ENCODE measurements around the gene ARRDC4.

The ARRDC4 gene

DNA sequence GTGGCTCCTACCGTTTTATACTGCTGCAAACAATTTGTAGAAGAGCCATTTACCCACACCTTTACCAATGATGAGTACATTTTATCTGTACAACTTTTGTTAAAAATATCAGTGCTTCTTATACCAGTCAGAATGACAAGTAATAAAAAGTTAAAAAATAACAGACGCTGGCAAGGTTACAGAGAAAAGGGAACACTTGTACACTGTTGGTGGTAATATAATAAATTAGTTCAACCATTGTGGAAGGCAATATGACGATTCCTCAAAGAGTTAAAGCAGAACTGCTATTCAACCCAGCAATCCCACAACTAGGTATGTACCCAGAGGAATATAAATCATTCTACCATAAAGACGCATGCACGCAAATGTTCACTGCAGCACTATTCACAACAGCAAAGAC, 51.9 kb downstream of the ARRDC4 start:
- Histone ChIP-seq H3K36me3 (replicated peaks; ENCODE audit: insufficient read depth, low read length) (no peaks in the 10 kb centered on the region), H3K79me2 (ENCODE audit: low read length) (no peaks in the 10 kb centered on the region), H2AFZ (ENCODE audit: low read length) (no peak overlapping the region), H3K9me3 (replicated peaks; ENCODE audit: insufficient read depth, low read length) (no peaks in the 10 kb centered on the region), H3K9me2 (replicated peaks; ENCODE audit: insufficient read depth, low read length) (no peaks in the 10 kb centered on the region), H3K4me2 (ENCODE audit: low read depth, low read length) (no peak overlapping the region), H3K27me3 (replicated peaks; ENCODE audit: insufficient read depth, low read length) (no peaks in the 10 kb centered on the region), H3K9ac (ENCODE audit: low read length) (no peak overlapping the region), H4K20me1 (ENCODE audit: insufficient read depth, low read length) (no peaks in the 10 kb centered on the region), H3F3A (ENCODE audit: insufficient read depth, low read length) (no peaks in the 10 kb centered on the region), H3K4me3 (ENCODE audit: low read length) (no peak overlapping the region), H3K4me1 (ENCODE audit: low read length) (no peaks in the 10 kb centered on the region), H3K27ac (ENCODE audit: low read length) (no peak overlapping the region)
- no peak for TF ChIP-seq CTCF (IDR thresholded peaks at IDR 0.05; ENCODE audit: low read length)
- TF ChIP-seq EZH2 (optimal IDR thresholded peaks at IDR 0.05; ENCODE audit: low read depth, low read length): no peak
- no peak for TF ChIP-seq EZH2phosphoT487 (IDR thresholded peaks at IDR 0.05; ENCODE audit: low read length)
- no peak for DNase-seq

- Histone ChIP-seq H3K27ac (ENCODE audit: low read length) (no peak overlapping the region), H3K4me1 (ENCODE audit: low read length) (no peaks in the 10 kb centered on the region), H3K4me2 (ENCODE audit: low read depth, low read length) (no peak overlapping the region), H3K9me3 (replicated peaks; ENCODE audit: insufficient read depth, low read length) (no peaks in the 10 kb centered on the region), H4K20me1 (ENCODE audit: insufficient read depth, low read length) (no peaks in the 10 kb centered on the region), H3K4me3 (ENCODE audit: low read length) (no peak overlapping the region), H3F3A (ENCODE audit: insufficient read depth, low read length) (no peaks in the 10 kb centered on the region), H3K36me3 (replicated peaks; ENCODE audit: insufficient read depth, low read length) (no peaks in the 10 kb centered on the region), H3K9me2 (replicated peaks; ENCODE audit: insufficient read depth, low read length) (no peaks in the 10 kb centered on the region), H3K9ac (ENCODE audit: low read length) (no peak overlapping the region), H3K27me3 (replicated peaks; ENCODE audit: insufficient read depth, low read length) (no peaks in the 10 kb centered on the region), H3K79me2 (ENCODE audit: low read length) (no peaks in the 10 kb centered on the region), H2AFZ (ENCODE audit: low read length) (no peak overlapping the region)
- TF ChIP-seq EZH2 (optimal IDR thresholded peaks at IDR 0.05; ENCODE audit: low read depth, low read length): no peak
- TF ChIP-seq EZH2phosphoT487 (IDR thresholded peaks at IDR 0.05; ENCODE audit: low read length): no peak
- no peak for TF ChIP-seq CTCF (IDR thresholded peaks at IDR 0.05; ENCODE audit: low read length)
- no peak for DNase-seq
Measured at GRCh38 chr15:98013631-98014030, 53.1 kb downstream of the ARRDC4 start.

DNA sequence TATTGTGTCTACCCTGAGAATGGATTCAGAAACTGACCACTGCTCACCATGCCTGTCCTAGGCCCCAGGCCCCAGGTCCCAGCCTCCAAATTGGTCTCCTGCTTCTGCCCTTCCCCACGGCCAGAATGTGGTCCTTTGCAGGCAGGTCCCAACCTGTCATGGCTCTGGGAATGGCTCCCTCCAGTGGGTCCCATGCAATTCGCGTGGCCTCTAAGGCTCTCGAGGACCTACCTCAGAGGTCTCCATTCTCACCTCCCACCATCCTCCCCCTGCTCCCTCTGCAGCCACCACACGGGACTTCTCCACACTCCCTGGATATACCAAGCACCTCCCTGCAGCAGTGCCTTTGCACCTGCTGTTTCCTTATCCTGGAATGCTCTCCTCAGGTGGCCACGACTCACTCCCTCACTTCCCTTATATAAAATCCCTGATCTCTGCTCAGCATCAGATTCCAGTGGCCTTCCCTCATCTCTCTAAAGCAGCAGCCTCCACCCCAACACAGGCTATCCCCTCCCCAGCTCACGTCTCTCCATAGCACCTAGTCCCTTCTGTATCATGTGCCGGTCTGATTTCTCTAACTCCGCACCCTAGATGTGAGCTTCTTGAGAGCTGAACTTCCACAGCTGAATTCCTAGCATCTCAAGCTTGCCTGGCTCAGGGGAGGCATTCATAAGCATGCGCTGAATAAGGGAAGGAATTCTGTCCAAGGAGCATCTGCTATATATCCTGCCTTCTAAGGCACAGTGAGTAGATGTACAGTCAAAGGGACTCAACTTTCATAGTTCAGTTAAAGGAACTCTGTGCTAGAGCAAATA, 56.9 kb downstream of the ARRDC4 start:
- Histone ChIP-seq H3K27ac (ENCODE audit: low read length) (no peak overlapping the region), H3K36me3 (replicated peaks; ENCODE audit: insufficient read depth, low read length) (no peaks in the 10 kb centered on the region), H4K20me1 (ENCODE audit: insufficient read depth, low read length) (no peaks in the 10 kb centered on the region), H2AFZ (ENCODE audit: low read length) (no peak overlapping the region), H3K9me3 (replicated peaks; ENCODE audit: insufficient read depth, low read length) (no peaks in the 10 kb centered on the region), H3K4me3 (ENCODE audit: low read length) (no peak overlapping the region), H3K4me1 (ENCODE audit: low read length) (no peaks in the 10 kb centered on the region), H3F3A (ENCODE audit: insufficient read depth, low read length) (no peaks in the 10 kb centered on the region), H3K9me2 (replicated peaks; ENCODE audit: insufficient read depth, low read length) (no peaks in the 10 kb centered on the region), H3K9ac (ENCODE audit: low read length) (no peak overlapping the region), H3K79me2 (ENCODE audit: low read length) (no peaks in the 10 kb centered on the region), H3K27me3 (replicated peaks; ENCODE audit: insufficient read depth, low read length) (no peaks in the 10 kb centered on the region), H3K4me2 (ENCODE audit: low read depth, low read length) (no peak overlapping the region)
- TF ChIP-seq EZH2 (optimal IDR thresholded peaks at IDR 0.05; ENCODE audit: low read depth, low read length) (no peak), EZH2phosphoT487 (IDR thresholded peaks at IDR 0.05; ENCODE audit: low read length) (no peak), CTCF (IDR thresholded peaks at IDR 0.05; ENCODE audit: low read length) (no peak)
- no peak for DNase-seq
